GM12872 (cell line): ENCODE data around the gene TXNL1.

Experiments used
- TF ChIP-seq, protein P1 (sequence below): IDR thresholded peaks from 3 replicates; pipeline ENCODE4 v1.5.1; 2011; ENCODE audit warnings: low read depth, mild to moderate bottlenecking, low read length, moderate library complexity; ENCODE audit not compliant: insufficient read depth

TXNL1 gene

DNA sequence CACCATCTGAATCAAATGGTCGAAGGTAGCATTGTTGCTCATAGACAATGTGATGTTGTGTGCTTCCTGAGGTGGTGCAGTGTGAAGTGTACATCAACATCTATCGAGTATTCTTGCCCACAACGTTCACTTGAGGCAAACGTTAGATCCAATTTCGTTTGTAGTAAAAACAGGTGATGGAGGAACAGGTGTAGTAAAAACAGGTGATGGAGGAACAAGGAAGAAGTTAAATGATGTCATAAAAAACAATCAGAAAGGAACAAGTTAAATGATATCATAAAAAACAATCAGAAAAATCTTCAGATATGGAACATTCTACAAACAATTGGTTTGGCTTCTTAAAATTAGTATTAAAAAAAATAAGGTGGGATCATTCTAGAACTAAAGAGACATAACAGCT lies 24.1 kb upstream of the TXNL1 start:
- TF ChIP-seq, protein P1, sequence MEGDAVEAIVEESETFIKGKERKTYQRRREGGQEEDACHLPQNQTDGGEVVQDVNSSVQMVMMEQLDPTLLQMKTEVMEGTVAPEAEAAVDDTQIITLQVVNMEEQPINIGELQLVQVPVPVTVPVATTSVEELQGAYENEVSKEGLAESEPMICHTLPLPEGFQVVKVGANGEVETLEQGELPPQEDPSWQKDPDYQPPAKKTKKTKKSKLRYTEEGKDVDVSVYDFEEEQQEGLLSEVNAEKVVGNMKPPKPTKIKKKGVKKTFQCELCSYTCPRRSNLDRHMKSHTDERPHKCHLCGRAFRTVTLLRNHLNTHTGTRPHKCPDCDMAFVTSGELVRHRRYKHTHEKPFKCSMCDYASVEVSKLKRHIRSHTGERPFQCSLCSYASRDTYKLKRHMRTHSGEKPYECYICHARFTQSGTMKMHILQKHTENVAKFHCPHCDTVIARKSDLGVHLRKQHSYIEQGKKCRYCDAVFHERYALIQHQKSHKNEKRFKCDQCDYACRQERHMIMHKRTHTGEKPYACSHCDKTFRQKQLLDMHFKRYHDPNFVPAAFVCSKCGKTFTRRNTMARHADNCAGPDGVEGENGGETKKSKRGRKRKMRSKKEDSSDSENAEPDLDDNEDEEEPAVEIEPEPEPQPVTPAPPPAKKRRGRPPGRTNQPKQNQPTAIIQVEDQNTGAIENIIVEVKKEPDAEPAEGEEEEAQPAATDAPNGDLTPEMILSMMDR, result no peak

DNA sequence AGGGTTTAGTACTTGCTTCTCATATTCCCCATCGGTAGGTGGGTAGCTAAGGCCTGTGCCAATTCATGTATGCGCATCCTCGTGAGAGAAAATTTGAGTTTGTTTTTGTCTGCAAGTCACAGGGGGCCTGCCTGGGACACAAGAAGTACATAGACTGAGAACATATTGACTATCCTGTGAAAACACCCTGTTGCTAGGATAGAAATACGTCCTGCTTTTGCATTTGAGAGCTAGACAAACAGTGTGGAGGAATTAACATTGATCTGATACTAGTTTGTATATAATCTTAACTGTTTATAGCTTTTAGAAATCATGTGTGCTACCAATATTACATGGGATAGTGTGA lies 23.6 kb upstream of the TXNL1 start:
- TF ChIP-seq, protein P1, result no peak

DNA sequence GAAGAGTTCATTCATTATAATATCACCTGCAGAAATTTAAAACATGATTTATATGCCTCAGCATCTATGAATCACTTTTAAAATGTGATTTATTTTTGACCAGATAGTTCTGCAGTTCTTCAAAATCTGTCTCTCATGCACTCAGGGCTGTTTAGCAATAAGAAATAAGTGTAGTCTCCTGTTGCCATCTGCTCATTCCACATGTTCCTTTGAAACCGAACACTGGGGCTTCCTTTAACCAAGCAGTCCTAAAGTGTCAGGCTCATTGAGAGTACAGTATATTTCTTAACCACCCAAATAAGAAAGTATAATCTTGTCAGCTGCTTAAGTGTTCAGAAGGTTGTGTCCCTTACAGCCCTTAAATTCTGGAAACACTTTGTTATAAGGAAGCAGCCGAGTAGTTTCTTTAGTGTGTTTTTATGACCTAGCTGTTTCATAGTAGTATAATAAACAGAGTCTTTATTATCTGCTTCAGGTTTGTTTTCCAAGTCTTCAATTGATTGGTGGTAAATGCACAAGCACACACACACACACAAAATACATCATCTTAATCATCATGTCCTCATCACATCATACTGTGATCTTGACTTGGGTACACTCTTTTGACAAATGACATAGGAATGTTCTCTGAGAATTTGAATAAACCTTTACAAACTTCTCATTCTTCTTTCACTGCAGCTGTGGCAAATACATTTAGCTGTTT lies 23.1 kb upstream of the TXNL1 start:
- TF ChIP-seq, protein P1, result no peak

DNA sequence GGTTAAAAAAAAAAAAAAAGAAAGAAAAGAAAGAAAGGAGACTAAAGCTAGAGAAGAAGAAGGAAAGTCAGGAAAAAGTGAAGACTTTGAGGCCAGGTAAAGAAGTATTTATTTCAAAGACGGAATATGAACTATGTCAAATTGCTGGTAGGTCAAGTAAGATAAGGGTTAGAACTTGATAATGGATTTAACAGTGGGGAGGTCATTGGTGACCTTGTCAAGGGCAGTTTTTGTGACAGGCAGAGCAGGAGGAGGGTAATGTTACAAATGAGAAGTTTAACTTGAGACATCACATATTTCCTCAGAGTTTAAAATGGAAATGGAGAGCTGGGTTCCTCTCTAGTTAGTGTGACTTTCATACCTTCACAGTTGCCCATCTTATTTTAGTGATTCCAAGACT lies 22.3 kb upstream of the TXNL1 start:
- TF ChIP-seq, protein P1, result no peak

DNA sequence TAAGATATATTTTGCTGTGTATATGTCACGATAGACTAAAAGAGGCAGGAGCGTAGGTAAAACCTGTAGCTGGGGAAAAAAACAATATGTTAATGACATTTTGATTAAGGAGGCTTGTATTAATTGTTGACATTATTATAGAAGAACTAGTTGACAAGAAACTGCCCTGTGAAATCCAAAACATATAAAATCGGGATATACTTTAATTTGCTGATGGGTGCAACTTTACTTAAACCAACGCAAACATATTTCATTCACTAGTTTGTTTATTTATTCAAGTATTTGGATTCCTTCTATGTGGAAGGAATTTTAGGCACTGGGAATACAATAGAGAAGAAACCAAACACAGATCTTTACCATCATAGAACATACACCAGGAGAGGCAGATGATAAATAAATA lies 20.7 kb upstream of the TXNL1 start:
- TF ChIP-seq, protein P1, result no peak

DNA sequence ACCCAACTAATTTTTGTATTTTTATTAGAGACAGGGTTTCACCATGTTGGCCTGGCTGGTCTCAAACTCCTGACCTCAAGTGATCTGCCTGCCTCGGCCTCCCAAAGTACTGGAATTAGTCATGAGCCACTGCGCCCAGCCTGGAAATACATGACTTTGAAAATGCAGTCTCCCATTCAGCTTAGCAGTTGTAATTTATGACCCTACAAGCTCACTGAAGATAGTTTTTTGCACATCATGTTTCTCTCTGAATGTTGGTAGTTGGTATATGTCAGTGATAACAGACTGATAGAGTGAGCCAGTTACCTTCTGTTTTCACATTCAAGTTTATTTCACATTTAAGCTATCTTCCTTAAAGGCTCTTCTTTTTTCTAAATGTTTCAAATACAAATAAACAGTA lies 19.9 kb upstream of the TXNL1 start:
- TF ChIP-seq, protein P1, result no peak

DNA sequence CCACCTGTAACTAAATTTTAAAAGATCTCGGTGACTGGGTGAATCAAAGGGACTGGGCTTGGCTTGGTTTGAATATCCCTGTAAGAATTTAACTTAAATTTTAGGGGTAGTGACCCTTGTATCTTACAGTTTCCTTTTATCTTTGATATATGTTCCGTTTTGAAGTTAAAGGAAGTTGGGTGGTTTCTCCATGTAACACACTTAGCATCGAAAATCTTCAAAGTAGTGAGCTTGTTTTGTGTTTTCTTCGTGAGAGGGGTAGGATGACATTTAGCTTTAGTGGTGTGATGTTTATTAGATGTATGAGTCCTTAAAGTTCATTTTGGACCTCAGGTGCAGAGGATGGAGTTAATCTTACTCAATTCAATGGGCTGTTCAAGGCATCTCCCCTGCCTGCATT lies 14.4 kb upstream of the TXNL1 start:
- TF ChIP-seq, protein P1, result no peak

DNA sequence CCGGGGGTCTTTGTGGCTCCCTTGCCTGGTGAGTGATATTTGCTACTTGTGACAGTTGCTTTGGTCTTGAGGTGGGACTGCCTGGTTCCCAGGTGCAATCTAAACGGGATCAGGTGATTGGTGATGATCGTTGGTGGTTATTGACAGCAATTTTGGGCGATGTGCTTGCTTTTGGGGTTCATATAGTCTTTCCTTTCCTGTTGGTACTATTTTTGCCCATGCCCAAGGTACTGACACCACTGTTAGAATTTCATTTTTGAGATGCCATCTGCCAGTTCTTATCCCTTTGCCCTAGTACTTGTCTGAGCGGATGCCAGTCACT lies 13.3 kb upstream of the TXNL1 start:
- TF ChIP-seq, protein P1, result no peak
